SK-N-SH treated with all-trans-retinoic acid at 6 μM for 48 hours (cell line): ENCODE data around the gene EXOC4.

Source experiments
- ATAC-seq: fragments of 200-7000 bp; cut with Tn5 transposase; 3 replicates; pipeline ENCODE4 v1.9.1; 2020; ENCODE audit warnings: mild to moderate bottlenecking, moderate library complexity
- ARNTL ChIP-seq: fragments of 450-650 bp; formaldehyde crosslinking; IDR thresholded peaks from 2 replicates; pipeline ENCODE4 v1.5.0; 2020; ENCODE audit warnings: low read depth, mild to moderate bottlenecking, moderate library complexity, borderline replicate concordance
- BACH2 ChIP-seq: fragments of 250-450 bp; sonication (Bioruptor Pico); IDR thresholded peaks from 2 replicates; pipeline ENCODE4 v1.9.0; 2021; ENCODE audit warnings: mild to moderate bottlenecking, borderline replicate concordance
- ESRRG ChIP-seq: fragments of 250-450 bp; sonication (Bioruptor Pico); IDR thresholded peaks from 2 replicates; pipeline ENCODE4 v1.6.1; 2021; ENCODE audit warnings: mild to moderate bottlenecking
- GLIS3 ChIP-seq: fragments of 250-450 bp; sonication (Bioruptor Pico); IDR thresholded peaks from 2 replicates; pipeline ENCODE4 v1.5.0; 2020; ENCODE audit warnings: mild to moderate bottlenecking, moderate library complexity
- ISL1 ChIP-seq: fragments of 250-450 bp; sonication (Bioruptor Pico); IDR thresholded peaks from 2 replicates; pipeline ENCODE4 v2.1.2; 2022; ENCODE audit warnings: mild to moderate bottlenecking, moderate library complexity
- OSR1 ChIP-seq: fragments of 250-450 bp; sonication (Bioruptor Pico); IDR thresholded peaks from 2 replicates; pipeline ENCODE4 v1.8.0; 2022; ENCODE audit warnings: moderate library complexity, mild to moderate bottlenecking, inconsistent platforms
- PPARA ChIP-seq: fragments of 250-450 bp; sonication (Bioruptor Pico); IDR thresholded peaks from 2 replicates; pipeline ENCODE4 v1.5.0; 2020; ENCODE audit warnings: mild to moderate bottlenecking, borderline replicate concordance
- RARB ChIP-seq: fragments of 250-450 bp; sonication (Bioruptor Pico); IDR thresholded peaks from 2 replicates; pipeline ENCODE4 v1.8.0; 2021; ENCODE audit warnings: mild to moderate bottlenecking, moderate library complexity
- SNAI2 ChIP-seq: fragments of 250-450 bp; sonication (Bioruptor Pico); IDR thresholded peaks from 2 replicates; pipeline ENCODE4 v1.5.0; 2020; ENCODE audit warnings: mild to moderate bottlenecking, moderate library complexity
- TCF4 ChIP-seq: fragments of 250-450 bp; sonication (Bioruptor Pico); IDR thresholded peaks from 2 replicates; pipeline ENCODE4 v1.8.0; 2021; ENCODE audit warnings: mild to moderate bottlenecking, moderate library complexity, borderline replicate concordance
- ZC3H10 ChIP-seq: fragments of 250-450 bp; sonication (Bioruptor Pico); IDR thresholded peaks from 2 replicates; pipeline ENCODE4 v1.5.1; 2021; ENCODE audit warnings: mild to moderate bottlenecking, moderate library complexity
- ZFP3 ChIP-seq: fragments of 250-450 bp; sonication (Bioruptor Pico); IDR thresholded peaks from 2 replicates; pipeline ENCODE4 v1.5.0; 2020; ENCODE audit warnings: mild to moderate bottlenecking, moderate library complexity
- ZFP30 ChIP-seq: fragments of 450-650 bp; formaldehyde crosslinking; IDR thresholded peaks from 2 replicates; pipeline ENCODE4 v1.5.0; 2022; ENCODE audit warnings: mild to moderate bottlenecking, moderate library complexity
- ZNF565 ChIP-seq: fragments of 450-650 bp; formaldehyde crosslinking; conservative IDR thresholded peaks from 2 replicates; pipeline ENCODE4 v1.5.0; 2020; ENCODE audit warnings: low read depth, mild to moderate bottlenecking, moderate library complexity
- ZNF70 ChIP-seq: fragments of 450-650 bp; formaldehyde crosslinking; IDR thresholded peaks from 2 replicates; pipeline ENCODE4 v1.5.0; 2020; ENCODE audit warnings: mild to moderate bottlenecking, moderate library complexity
- TF ChIP-seq, protein P1 (sequence below): fragments of 250-450 bp; sonication (Bioruptor Pico); IDR thresholded peaks from 2 replicates; pipeline ENCODE4 v1.5.1; 2020; ENCODE audit warnings: low read depth, mild to moderate bottlenecking, moderate library complexity
- TF ChIP-seq, protein P2 (sequence below): fragments of 250-450 bp; sonication (Bioruptor Pico); IDR thresholded peaks from 2 replicates; pipeline ENCODE4 v1.5.1; 2021; ENCODE audit warnings: mild to moderate bottlenecking, moderate library complexity
- TF ChIP-seq, protein P3 (sequence below): fragments of 250-450 bp; sonication (Bioruptor Pico); IDR thresholded peaks from 2 replicates; pipeline ENCODE4 v1.8.0; 2020; ENCODE audit warnings: mild to moderate bottlenecking, moderate library complexity, borderline replicate concordance
- TF ChIP-seq, protein P4 (sequence below): fragments of 250-450 bp; sonication (Bioruptor Pico); IDR thresholded peaks from 2 replicates; pipeline ENCODE4 v1.5.0; 2020; ENCODE audit warnings: mild to moderate bottlenecking, moderate library complexity
- TF ChIP-seq, protein P5 (sequence below): fragments of 250-450 bp; sonication (Bioruptor Pico); IDR thresholded peaks from 2 replicates; pipeline ENCODE4 v1.8.0; 2021; ENCODE audit warnings: low read depth, mild to moderate bottlenecking, moderate library complexity, borderline replicate concordance

EXOC4 gene

DNA sequence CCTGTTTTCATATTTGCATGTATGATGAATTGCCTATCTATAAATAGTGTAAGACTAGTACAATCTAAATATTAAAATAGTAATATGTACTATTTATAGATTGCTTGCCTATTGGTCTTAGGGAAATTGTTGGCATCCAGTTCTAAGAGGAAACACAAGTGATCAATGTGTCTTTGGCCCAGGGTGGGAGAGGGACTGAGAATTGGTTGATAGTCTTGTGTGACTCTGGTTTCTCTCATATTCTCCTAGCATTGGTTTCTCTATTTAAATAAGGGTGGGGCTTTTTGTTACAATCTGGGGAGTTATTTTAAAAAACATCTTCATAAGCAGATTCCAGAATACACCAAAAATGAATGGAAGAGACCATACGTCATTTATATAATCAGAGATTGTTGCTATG, 250.1 kb downstream of the EXOC4 start:
- TF ChIP-seq ZNF70 (CRISPR knock-in tag) (no peak), ZC3H10 (CRISPR knock-in tag) (no peak), GLIS3 (CRISPR knock-in tag) (no peak), ZFP30 (no peak), ARNTL (CRISPR knock-in tag) (no peak), ESRRG (CRISPR knock-in tag) (no peak), ZNF565 (CRISPR knock-in tag) (no peak), OSR1 (CRISPR knock-in tag) (no peak), RARB (CRISPR knock-in tag) (no peak), PPARA (CRISPR knock-in tag) (no peak), ZFP3 (CRISPR knock-in tag) (no peak), TCF4 (no peak)
- TF ChIP-seq, protein P1, sequence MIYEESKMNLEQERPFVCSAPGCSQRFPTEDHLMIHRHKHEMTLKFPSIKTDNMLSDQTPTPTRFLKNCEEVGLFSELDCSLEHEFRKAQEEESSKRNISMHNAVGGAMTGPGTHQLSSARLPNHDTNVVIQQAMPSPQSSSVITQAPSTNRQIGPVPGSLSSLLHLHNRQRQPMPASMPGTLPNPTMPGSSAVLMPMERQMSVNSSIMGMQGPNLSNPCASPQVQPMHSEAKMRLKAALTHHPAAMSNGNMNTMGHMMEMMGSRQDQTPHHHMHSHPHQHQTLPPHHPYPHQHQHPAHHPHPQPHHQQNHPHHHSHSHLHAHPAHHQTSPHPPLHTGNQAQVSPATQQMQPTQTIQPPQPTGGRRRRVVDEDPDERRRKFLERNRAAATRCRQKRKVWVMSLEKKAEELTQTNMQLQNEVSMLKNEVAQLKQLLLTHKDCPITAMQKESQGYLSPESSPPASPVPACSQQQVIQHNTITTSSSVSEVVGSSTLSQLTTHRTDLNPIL: no peak
- TF ChIP-seq, protein P2, sequence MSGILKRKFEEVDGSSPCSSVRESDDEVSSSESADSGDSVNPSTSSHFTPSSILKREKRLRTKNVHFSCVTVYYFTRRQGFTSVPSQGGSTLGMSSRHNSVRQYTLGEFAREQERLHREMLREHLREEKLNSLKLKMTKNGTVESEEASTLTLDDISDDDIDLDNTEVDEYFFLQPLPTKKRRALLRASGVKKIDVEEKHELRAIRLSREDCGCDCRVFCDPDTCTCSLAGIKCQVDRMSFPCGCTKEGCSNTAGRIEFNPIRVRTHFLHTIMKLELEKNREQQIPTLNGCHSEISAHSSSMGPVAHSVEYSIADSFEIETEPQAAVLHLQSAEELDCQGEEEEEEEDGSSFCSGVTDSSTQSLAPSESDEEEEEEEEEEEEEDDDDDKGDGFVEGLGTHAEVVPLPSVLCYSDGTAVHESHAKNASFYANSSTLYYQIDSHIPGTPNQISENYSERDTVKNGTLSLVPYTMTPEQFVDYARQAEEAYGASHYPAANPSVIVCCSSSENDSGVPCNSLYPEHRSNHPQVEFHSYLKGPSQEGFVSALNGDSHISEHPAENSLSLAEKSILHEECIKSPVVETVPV (CRISPR knock-in tag): no peak
- TF ChIP-seq, protein P3, sequence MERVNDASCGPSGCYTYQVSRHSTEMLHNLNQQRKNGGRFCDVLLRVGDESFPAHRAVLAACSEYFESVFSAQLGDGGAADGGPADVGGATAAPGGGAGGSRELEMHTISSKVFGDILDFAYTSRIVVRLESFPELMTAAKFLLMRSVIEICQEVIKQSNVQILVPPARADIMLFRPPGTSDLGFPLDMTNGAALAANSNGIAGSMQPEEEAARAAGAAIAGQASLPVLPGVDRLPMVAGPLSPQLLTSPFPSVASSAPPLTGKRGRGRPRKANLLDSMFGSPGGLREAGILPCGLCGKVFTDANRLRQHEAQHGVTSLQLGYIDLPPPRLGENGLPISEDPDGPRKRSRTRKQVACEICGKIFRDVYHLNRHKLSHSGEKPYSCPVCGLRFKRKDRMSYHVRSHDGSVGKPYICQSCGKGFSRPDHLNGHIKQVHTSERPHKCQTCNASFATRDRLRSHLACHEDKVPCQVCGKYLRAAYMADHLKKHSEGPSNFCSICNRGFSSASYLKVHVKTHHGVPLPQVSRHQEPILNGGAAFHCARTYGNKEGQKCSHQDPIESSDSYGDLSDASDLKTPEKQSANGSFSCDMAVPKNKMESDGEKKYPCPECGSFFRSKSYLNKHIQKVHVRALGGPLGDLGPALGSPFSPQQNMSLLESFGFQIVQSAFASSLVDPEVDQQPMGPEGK: no peak
- ATAC-seq: no peak

DNA sequence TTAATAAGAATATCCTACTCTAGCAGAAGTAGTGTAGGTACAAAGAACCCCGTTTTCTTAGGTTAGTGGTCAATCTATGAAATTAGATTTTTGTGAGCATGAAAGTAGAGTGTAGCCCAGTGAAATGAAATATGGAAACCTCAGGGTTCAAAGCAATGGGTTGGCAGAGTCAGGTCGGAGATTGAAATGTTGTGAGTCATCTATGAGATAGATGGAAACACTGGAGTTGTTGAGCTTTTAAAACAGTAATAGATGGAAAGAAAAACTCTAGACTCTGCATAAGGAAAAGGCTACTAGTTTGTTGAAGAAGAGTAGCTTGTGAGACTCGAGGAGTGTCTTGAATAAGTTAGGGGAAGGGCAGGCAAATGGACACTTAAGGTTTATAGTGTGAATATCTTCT, 251.9 kb downstream of the EXOC4 start:
- TF ChIP-seq ZFP3 (CRISPR knock-in tag) (no peak), ZNF70 (CRISPR knock-in tag) (no peak), ZNF565 (CRISPR knock-in tag) (no peak), PPARA (CRISPR knock-in tag) (no peak), RARB (CRISPR knock-in tag) (no peak), BACH2 (no peak), ISL1 (CRISPR knock-in tag) (no peak), SNAI2 (no peak), ARNTL (CRISPR knock-in tag) (no peak), GLIS3 (CRISPR knock-in tag) (no peak), ZC3H10 (CRISPR knock-in tag) (no peak)
- TF ChIP-seq, protein P1: no peak
- TF ChIP-seq, protein P2 (CRISPR knock-in tag): no peak
- TF ChIP-seq, protein P3: no peak
- TF ChIP-seq, protein P4, sequence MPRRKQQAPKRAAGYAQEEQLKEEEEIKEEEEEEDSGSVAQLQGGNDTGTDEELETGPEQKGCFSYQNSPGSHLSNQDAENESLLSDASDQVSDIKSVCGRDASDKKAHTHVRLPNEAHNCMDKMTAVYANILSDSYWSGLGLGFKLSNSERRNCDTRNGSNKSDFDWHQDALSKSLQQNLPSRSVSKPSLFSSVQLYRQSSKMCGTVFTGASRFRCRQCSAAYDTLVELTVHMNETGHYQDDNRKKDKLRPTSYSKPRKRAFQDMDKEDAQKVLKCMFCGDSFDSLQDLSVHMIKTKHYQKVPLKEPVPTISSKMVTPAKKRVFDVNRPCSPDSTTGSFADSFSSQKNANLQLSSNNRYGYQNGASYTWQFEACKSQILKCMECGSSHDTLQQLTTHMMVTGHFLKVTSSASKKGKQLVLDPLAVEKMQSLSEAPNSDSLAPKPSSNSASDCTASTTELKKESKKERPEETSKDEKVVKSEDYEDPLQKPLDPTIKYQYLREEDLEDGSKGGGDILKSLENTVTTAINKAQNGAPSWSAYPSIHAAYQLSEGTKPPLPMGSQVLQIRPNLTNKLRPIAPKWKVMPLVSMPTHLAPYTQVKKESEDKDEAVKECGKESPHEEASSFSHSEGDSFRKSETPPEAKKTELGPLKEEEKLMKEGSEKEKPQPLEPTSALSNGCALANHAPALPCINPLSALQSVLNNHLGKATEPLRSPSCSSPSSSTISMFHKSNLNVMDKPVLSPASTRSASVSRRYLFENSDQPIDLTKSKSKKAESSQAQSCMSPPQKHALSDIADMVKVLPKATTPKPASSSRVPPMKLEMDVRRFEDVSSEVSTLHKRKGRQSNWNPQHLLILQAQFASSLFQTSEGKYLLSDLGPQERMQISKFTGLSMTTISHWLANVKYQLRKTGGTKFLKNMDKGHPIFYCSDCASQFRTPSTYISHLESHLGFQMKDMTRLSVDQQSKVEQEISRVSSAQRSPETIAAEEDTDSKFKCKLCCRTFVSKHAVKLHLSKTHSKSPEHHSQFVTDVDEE (CRISPR knock-in tag): no peak
- TF ChIP-seq, protein P5, sequence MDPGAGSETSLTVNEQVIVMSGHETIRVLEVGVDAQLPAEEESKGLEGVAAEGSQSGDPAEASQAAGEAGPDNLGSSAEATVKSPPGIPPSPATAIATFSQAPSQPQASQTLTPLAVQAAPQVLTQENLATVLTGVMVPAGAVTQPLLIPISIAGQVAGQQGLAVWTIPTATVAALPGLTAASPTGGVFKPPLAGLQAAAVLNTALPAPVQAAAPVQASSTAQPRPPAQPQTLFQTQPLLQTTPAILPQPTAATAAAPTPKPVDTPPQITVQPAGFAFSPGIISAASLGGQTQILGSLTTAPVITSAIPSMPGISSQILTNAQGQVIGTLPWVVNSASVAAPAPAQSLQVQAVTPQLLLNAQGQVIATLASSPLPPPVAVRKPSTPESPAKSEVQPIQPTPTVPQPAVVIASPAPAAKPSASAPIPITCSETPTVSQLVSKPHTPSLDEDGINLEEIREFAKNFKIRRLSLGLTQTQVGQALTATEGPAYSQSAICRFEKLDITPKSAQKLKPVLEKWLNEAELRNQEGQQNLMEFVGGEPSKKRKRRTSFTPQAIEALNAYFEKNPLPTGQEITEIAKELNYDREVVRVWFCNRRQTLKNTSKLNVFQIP (CRISPR knock-in tag): no peak
- ATAC-seq: peak; percentile 60
